IMR-90 (cell line): ENCODE results near the gene UBXN11.
"Not testable (repeated sequence)": the region's sequence is repeated elsewhere in the genome, so short reads cannot be mapped to it uniquely, and the experiment has no call there.

Experiments used
- BHLHE40 ChIP-seq: fragments of 150-350 bp; IDR thresholded peaks from 2 replicates; pipeline ENCODE4 v1.6.1; 2016; ENCODE audit warnings: mild to moderate bottlenecking, low read depth, low read length
- CEBPB ChIP-seq: IDR thresholded peaks from 2 replicates; pipeline ENCODE4 v1.6.1; 2012; ENCODE audit warnings: low read depth, low read length, improper control_type of control experiment
- CTCF ChIP-seq: conservative IDR thresholded peaks from 2 replicates; pipeline ENCODE4 v1.5.1; 2012; ENCODE audit warnings: mild to moderate bottlenecking, low read depth, low read length, improper control_type of control experiment
- MXI1 ChIP-seq: IDR thresholded peaks from 2 replicates; pipeline ENCODE4 v1.6.1; 2012; ENCODE audit warnings: low read depth, mild to moderate bottlenecking, low read length, moderate library complexity, borderline replicate concordance
- NFE2L2 ChIP-seq: fragments of 150-350 bp; IDR thresholded peaks from 2 replicates; pipeline ENCODE4 v1.6.1; 2016; ENCODE audit warnings: low read depth, mild to moderate bottlenecking, low read length
- POLR2A ChIP-seq: IDR thresholded peaks from 2 replicates; pipeline ENCODE4 v1.6.1; 2012; ENCODE audit warnings: mild to moderate bottlenecking, low read depth, low read length
- RAD21 ChIP-seq: IDR thresholded peaks from 2 replicates; pipeline ENCODE4 v1.6.1; 2012; ENCODE audit warnings: low read length, improper control_type of control experiment
- RCOR1 ChIP-seq: IDR thresholded peaks from 2 replicates; pipeline ENCODE4 v1.6.1; 2012; ENCODE audit warnings: mild to moderate bottlenecking, low read length, improper control_type of control experiment; ENCODE audit not compliant: insufficient replicate concordance
- TF ChIP-seq, protein P1 (sequence below): fragments of 150-350 bp; IDR thresholded peaks from 2 replicates; pipeline ENCODE4 v1.6.1; 2016; ENCODE audit warnings: low read depth, mild to moderate bottlenecking, low read length, moderate library complexity, borderline replicate concordance

GRCh38 chr1:26307966-26308899 lies 1.8 kb upstream of the UBXN11 start:
- TF ChIP-seq CTCF, BHLHE40, POLR2A, RCOR1, MXI1, CEBPB, NFE2L2, RAD21: not testable (repeated sequence)
- TF ChIP-seq, protein P1, sequence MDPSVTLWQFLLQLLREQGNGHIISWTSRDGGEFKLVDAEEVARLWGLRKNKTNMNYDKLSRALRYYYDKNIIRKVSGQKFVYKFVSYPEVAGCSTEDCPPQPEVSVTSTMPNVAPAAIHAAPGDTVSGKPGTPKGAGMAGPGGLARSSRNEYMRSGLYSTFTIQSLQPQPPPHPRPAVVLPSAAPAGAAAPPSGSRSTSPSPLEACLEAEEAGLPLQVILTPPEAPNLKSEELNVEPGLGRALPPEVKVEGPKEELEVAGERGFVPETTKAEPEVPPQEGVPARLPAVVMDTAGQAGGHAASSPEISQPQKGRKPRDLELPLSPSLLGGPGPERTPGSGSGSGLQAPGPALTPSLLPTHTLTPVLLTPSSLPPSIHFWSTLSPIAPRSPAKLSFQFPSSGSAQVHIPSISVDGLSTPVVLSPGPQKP, result not testable (repeated sequence)
